Ishikawa (cell line): ENCODE measurements around the gene CFHR3.

Experiments
- CEBPB ChIP-seq: IDR thresholded peaks from 2 replicates; pipeline ENCODE4 v1.6.1; 2012
- CREB1 ChIP-seq: IDR thresholded peaks from 2 replicates; pipeline ENCODE4 v1.6.1; 2012; ENCODE audit warnings: low read depth
- EGR1 ChIP-seq: IDR thresholded peaks from 2 replicates; pipeline ENCODE4 v1.6.1; 2012
- EP300 ChIP-seq: IDR thresholded peaks from 2 replicates; pipeline ENCODE4 v1.6.1; 2012; ENCODE audit warnings: borderline replicate concordance
- FOXM1 ChIP-seq: IDR thresholded peaks from 2 replicates; pipeline ENCODE4 v1.6.1; 2012; ENCODE audit warnings: low read depth, borderline replicate concordance
- NFIC ChIP-seq: IDR thresholded peaks from 2 replicates; pipeline ENCODE4 v1.6.1; 2012
- RAD21 ChIP-seq: IDR thresholded peaks from 2 replicates; pipeline ENCODE4 v1.6.1; 2012; ENCODE audit warnings: low read depth
- TAF1 ChIP-seq: IDR thresholded peaks from 2 replicates; pipeline ENCODE4 v1.6.1; 2012; ENCODE audit warnings: low read depth, mild to moderate bottlenecking
- TCF12 ChIP-seq: IDR thresholded peaks from 2 replicates; pipeline ENCODE4 v1.6.1; 2012; ENCODE audit warnings: low read depth
- TEAD4 ChIP-seq: IDR thresholded peaks from 2 replicates; pipeline ENCODE4 v1.6.1; 2012
- YY1 ChIP-seq: IDR thresholded peaks from 2 replicates; pipeline ENCODE4 v1.6.1; 2012; ENCODE audit warnings: low read depth
- ZBTB7A ChIP-seq: IDR thresholded peaks from 2 replicates; pipeline ENCODE4 v1.6.1; 2012; ENCODE audit warnings: low read depth
- TF ChIP-seq, protein P1 (sequence below): IDR thresholded peaks from 2 replicates; pipeline ENCODE4 v1.6.1; 2012
- TF ChIP-seq, protein P2 (sequence below): IDR thresholded peaks from 2 replicates; pipeline ENCODE4 v1.6.1; 2012; ENCODE audit warnings: low read depth, mild to moderate bottlenecking
- TF ChIP-seq, protein P3 (sequence below): IDR thresholded peaks from 2 replicates; pipeline ENCODE4 v1.6.1; 2012

The CFHR3 gene

GRCh38 chr1:196774603-196775002 lies at the start of gene CFHR3:
TSS of gene CFHR3 (plus strand) at chr1:196774840. CDS start at chr1:196774887, 47 bp downstream.
- TF ChIP-seq FOXM1: no peak
- TF ChIP-seq NFIC: no peak
- TF ChIP-seq, protein P1, sequence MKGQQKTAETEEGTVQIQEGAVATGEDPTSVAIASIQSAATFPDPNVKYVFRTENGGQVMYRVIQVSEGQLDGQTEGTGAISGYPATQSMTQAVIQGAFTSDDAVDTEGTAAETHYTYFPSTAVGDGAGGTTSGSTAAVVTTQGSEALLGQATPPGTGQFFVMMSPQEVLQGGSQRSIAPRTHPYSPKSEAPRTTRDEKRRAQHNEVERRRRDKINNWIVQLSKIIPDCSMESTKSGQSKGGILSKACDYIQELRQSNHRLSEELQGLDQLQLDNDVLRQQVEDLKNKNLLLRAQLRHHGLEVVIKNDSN: no peak
- no peak for TF ChIP-seq RAD21
- TF ChIP-seq TAF1: no peak
- TF ChIP-seq TEAD4: no peak
- TF ChIP-seq CREB1: no peak
- TF ChIP-seq, protein P2, sequence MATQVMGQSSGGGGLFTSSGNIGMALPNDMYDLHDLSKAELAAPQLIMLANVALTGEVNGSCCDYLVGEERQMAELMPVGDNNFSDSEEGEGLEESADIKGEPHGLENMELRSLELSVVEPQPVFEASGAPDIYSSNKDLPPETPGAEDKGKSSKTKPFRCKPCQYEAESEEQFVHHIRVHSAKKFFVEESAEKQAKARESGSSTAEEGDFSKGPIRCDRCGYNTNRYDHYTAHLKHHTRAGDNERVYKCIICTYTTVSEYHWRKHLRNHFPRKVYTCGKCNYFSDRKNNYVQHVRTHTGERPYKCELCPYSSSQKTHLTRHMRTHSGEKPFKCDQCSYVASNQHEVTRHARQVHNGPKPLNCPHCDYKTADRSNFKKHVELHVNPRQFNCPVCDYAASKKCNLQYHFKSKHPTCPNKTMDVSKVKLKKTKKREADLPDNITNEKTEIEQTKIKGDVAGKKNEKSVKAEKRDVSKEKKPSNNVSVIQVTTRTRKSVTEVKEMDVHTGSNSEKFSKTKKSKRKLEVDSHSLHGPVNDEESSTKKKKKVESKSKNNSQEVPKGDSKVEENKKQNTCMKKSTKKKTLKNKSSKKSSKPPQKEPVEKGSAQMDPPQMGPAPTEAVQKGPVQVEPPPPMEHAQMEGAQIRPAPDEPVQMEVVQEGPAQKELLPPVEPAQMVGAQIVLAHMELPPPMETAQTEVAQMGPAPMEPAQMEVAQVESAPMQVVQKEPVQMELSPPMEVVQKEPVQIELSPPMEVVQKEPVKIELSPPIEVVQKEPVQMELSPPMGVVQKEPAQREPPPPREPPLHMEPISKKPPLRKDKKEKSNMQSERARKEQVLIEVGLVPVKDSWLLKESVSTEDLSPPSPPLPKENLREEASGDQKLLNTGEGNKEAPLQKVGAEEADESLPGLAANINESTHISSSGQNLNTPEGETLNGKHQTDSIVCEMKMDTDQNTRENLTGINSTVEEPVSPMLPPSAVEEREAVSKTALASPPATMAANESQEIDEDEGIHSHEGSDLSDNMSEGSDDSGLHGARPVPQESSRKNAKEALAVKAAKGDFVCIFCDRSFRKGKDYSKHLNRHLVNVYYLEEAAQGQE: no peak

DNA sequence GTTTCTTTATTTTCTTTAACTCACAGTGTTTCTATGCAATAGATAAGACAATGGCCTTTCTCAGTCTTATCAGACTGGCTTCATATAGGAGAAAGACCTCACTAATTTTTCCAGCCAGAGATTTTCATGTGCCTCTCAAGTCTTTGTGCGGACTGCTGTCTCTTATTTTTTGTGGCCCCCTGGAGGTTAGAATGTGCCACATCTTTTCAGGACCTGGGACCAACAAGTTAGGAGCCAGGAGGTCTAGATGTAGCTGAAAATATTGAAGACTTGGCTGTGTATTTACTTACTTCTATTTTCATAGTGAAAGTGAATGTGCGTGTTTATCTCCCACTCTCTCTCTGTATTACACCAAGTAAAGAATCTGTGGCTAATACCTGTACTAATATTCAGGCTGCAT lies 42.1 kb upstream of the CFHR3 start:
- no peak for TF ChIP-seq EP300
- no peak for TF ChIP-seq CEBPB
- TF ChIP-seq ZBTB7A: no peak
- no peak for TF ChIP-seq YY1
- TF ChIP-seq, protein P1: no peak
- no peak for TF ChIP-seq FOXM1
- TF ChIP-seq, protein P3, sequence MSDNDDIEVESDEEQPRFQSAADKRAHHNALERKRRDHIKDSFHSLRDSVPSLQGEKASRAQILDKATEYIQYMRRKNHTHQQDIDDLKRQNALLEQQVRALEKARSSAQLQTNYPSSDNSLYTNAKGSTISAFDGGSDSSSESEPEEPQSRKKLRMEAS: no peak
- no peak for TF ChIP-seq TCF12
- TF ChIP-seq CREB1: no peak
- TF ChIP-seq RAD21: no peak
- TF ChIP-seq EGR1: no peak

GRCh38 chr1:196733091-196733970 lies 41.3 kb upstream of the CFHR3 start:
- TF ChIP-seq, protein P2: no peak
- TF ChIP-seq FOXM1 (no peak), TEAD4 (no peak), EGR1 (no peak), NFIC (no peak), CREB1 (no peak), ZBTB7A (no peak), YY1 (no peak), RAD21 (no peak), CEBPB (no peak), EP300 (no peak), TAF1 (no peak), TCF12 (no peak)
- TF ChIP-seq, protein P3: no peak
- TF ChIP-seq, protein P1: no peak

DNA sequence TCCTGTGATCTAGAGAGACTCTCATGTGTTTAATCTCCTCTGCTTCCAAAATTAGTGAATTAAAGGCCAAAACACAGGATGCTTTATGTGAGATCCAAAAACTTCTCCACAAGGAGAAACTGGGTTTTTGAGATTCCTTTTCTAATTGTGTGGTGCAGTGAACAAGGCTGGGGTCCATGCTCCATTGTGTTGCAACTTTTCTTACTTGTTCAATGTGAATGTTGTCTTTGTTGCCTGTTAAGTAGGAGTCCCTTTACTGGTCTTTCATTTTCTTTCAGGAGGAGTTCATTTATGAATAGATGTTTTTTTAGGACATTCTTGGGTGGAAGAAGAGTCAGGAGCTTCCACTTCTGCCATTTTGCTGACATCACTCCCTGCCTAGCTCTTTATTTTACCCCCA lies 40.6 kb upstream of the CFHR3 start:
- no peak for TF ChIP-seq EP300
- no peak for TF ChIP-seq RAD21
- TF ChIP-seq, protein P3: no peak
- TF ChIP-seq TEAD4: no peak
- TF ChIP-seq FOXM1: no peak
- TF ChIP-seq NFIC: no peak
- no peak for TF ChIP-seq EGR1
- TF ChIP-seq TAF1: no peak
- TF ChIP-seq, protein P2: no peak
